ACHN (cell line): ENCODE results near the gene POP4.
A peak's percentile ranks its signal among the peaks of the same experiment; 100 is the strongest.

Source experiments
- DNase-seq: peaks from one replicate; pipeline ENCODE4 v3.0.0-alpha.2; 2015
- in situ Hi-C: cut with HindIII; loops from 2 replicates; pipeline ENCODE4 v1.10.0; 2017; ENCODE audit warnings: low sequenced_read_pairs, low pct_ligation_motif_present, low pct_unique_long_range_greater_than_20kb

Gene POP4

GRCh38 chr19:29645911-29646310 lies 39.8 kb downstream of the POP4 start:
- in situ Hi-C loops = no loop called here
- DNase-seq = no peak

GRCh38 chr19:29650772-29651387 lies 44.8 kb downstream of the POP4 start:
- in situ Hi-C loops = no loop called here
- no peak for DNase-seq

GRCh38 chr19:29651622-29652394 lies 45.7 kb downstream of the POP4 start:
- in situ Hi-C loops = no loop called here
- no peak for DNase-seq

- no peak for DNase-seq
- in situ Hi-C loops = no loop called here
Measured at GRCh38 chr19:29653398-29653797, 47.3 kb downstream of the POP4 start.

- no peak for DNase-seq
- in situ Hi-C loops = no loop called here
Measured at GRCh38 chr19:29655648-29656335, 49.7 kb downstream of the POP4 start.

- in situ Hi-C loops = no loop called here
- DNase-seq = no peak
Measured at GRCh38 chr19:29658221-29658991, 52.3 kb downstream of the POP4 start.

GRCh38 chr19:29660835-29661234 lies 54.8 kb downstream of the POP4 start:
- no peak for DNase-seq
- in situ Hi-C loops = no loop called here

GRCh38 chr19:29662278-29662603 lies 56.2 kb downstream of the POP4 start:
- in situ Hi-C loops = no loop called here
- no peak for DNase-seq

GRCh38 chr19:29662604-29663404 lies 56.7 kb downstream of the POP4 start:
- peak; percentile 72 for DNase-seq
- in situ Hi-C loops = no loop called here

GRCh38 chr19:29663861-29664752 lies 58.0 kb downstream of the POP4 start:
- DNase-seq = no peak
- in situ Hi-C loops = no loop called here

GRCh38 chr19:29664753-29665214 lies 58.7 kb downstream of the POP4 start:
- in situ Hi-C loops = no loop called here

GRCh38 chr19:29665215-29665825 lies 59.2 kb downstream of the POP4 start, which contains the start of gene PLEKHF1:
Gene PLEKHF1, plus strand, starts transcription at chr19:29665461. Its CDS starts 8,379 bp downstream, at chr19:29673840.
- in situ Hi-C loops = no loop called here
- peak; percentile 77 for DNase-seq

More at GRCh38 chr19:29664753-29665214, 58.7 kb downstream of the POP4 start:
- peak; percentile 14 for DNase-seq

GRCh38 chr19:29665826-29666577 lies 59.9 kb downstream of the POP4 start:
- DNase-seq = peak; percentile 36
- in situ Hi-C loops = no loop called here
